Nephron (organoid): Measurements from ENCODE around the gene PARVA.

Experiments
- H3K27ac Mint-ChIP-seq, 3 experiments: 2 replicates each; pipeline ENCODE4 v1.8.0; 2020; ENCODE audit warnings: mixed read lengths in 3 of 3, mild to moderate bottlenecking in 2 of 3, moderate library complexity in 1 of 3
- H3K27me3 Mint-ChIP-seq: 2 replicates; pipeline ENCODE4 v1.8.0; 2021; ENCODE audit warnings: low read depth, mild to moderate bottlenecking, moderate library complexity, mixed read lengths
- H3K36me3 Mint-ChIP-seq: 2 replicates; pipeline ENCODE4 v1.8.0; 2020; ENCODE audit warnings: low read depth, mixed read lengths
- H3K4me1 Mint-ChIP-seq: 2 replicates; pipeline ENCODE4 v1.8.0; 2020; ENCODE audit warnings: mixed read lengths
- H3K4me3 Mint-ChIP-seq, 3 experiments: 2 replicates each; pipeline ENCODE4 v1.8.0; 2020; ENCODE audit warnings: mild to moderate bottlenecking in 3 of 3, mixed read lengths in 3 of 3, moderate library complexity in 2 of 3
- H3K9me3 Mint-ChIP-seq: 2 replicates; pipeline ENCODE4 v1.8.0; 2020; ENCODE audit warnings: mixed read lengths
- TF ChIP-seq, protein P1 (sequence below), 3 experiments: fragments of 200-600 bp; sonication (generic); IDR thresholded peaks; one replicate each; pipeline ENCODE4 v1.5.0; 2021; ENCODE audit warnings: antibody characterized with exemption in 3 of 3; ENCODE audit not compliant: unreplicated experiment in 3 of 3

Gene PARVA

GRCh38 chr11:12534549-12534948 is 157.2 kb downstream of the PARVA start:
- TF ChIP-seq, protein P1, sequence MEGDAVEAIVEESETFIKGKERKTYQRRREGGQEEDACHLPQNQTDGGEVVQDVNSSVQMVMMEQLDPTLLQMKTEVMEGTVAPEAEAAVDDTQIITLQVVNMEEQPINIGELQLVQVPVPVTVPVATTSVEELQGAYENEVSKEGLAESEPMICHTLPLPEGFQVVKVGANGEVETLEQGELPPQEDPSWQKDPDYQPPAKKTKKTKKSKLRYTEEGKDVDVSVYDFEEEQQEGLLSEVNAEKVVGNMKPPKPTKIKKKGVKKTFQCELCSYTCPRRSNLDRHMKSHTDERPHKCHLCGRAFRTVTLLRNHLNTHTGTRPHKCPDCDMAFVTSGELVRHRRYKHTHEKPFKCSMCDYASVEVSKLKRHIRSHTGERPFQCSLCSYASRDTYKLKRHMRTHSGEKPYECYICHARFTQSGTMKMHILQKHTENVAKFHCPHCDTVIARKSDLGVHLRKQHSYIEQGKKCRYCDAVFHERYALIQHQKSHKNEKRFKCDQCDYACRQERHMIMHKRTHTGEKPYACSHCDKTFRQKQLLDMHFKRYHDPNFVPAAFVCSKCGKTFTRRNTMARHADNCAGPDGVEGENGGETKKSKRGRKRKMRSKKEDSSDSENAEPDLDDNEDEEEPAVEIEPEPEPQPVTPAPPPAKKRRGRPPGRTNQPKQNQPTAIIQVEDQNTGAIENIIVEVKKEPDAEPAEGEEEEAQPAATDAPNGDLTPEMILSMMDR (IDR thresholded peaks at IDR 0.05; ENCODE audit: unreplicated experiment in 3 of 3), result no peak
- H3K36me3 Mint-ChIP-seq, result peaks cover 18% of the 10 kb centered on the region
- no peak overlapping the region for H3K27ac Mint-ChIP-seq
- no peak overlapping the region for H3K4me3 Mint-ChIP-seq
- H3K27me3 Mint-ChIP-seq, result no peaks in the 10 kb centered on the region
- peaks cover 8% of the 10 kb centered on the region for H3K4me1 Mint-ChIP-seq
- no peaks in the 10 kb centered on the region for H3K9me3 Mint-ChIP-seq

DNA sequence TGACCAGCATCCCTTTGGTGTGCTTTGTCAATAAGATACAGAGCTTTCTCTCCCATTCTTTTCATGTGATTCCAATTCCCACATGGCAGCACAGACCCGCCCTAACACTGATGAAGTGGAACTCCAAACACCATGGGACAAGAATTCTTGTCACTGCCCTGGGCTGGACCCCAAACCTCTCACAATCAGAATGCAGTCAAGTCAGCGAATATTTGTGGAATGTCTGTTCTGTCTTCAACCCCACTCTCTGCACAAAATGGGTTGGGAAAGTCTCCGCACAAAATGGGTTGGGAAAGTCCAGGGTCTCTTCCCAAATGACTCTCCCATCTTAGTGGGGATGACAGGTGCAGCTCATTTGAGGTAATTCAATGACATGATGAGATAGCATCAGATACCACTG is 157.9 kb downstream of the PARVA start:
- peaks cover 16% of the 10 kb centered on the region for H3K36me3 Mint-ChIP-seq
- H3K27me3 Mint-ChIP-seq, result no peaks in the 10 kb centered on the region
- H3K4me3 Mint-ChIP-seq, result no peak overlapping the region
- H3K9me3 Mint-ChIP-seq, result no peaks in the 10 kb centered on the region
- H3K27ac Mint-ChIP-seq, result no peak overlapping the region
- peaks cover 14% of the 10 kb centered on the region for H3K4me1 Mint-ChIP-seq
- TF ChIP-seq, protein P1 (IDR thresholded peaks at IDR 0.05; ENCODE audit: unreplicated experiment in 3 of 3), result no peak

DNA sequence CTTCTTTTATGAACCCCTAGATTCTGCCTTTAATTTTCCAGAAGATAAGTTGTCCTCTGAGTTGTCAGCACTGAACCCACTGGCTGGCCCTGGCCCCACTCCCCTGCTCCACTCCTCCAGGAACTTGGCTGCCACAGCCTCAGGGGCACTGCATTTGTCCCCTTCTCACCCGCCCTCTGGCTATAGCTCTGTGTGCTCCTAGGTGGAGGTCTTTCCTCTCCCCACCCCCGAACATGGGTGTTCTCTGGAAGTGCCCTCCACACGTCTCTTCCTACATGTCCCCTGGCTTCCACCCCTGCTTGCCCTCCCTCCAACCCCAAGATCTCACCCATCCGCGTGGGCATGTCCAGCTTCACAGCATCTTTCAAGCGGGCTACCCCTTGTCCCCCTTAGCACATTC is 159.2 kb downstream of the PARVA start:
- H3K36me3 Mint-ChIP-seq, result peaks cover 13% of the 10 kb centered on the region
- H3K9me3 Mint-ChIP-seq, result no peaks in the 10 kb centered on the region
- peaks cover 27% of the 10 kb centered on the region for H3K4me1 Mint-ChIP-seq
- no peak overlapping the region for H3K4me3 Mint-ChIP-seq
- no peaks in the 10 kb centered on the region for H3K27me3 Mint-ChIP-seq
- TF ChIP-seq, protein P1 (IDR thresholded peaks at IDR 0.05; ENCODE audit: unreplicated experiment in 3 of 3), result no peak
- H3K27ac Mint-ChIP-seq, result no peak overlapping the region

- Mint-ChIP-seq H3K36me3 (peaks cover 5% of the 10 kb centered on the region), H3K9me3 (no peaks in the 10 kb centered on the region), H3K4me3 (no peak overlapping the region), H3K27me3 (no peaks in the 10 kb centered on the region), H3K27ac (no peak overlapping the region), H3K4me1 (peaks cover 35% of the 10 kb centered on the region)
- TF ChIP-seq, protein P1 (IDR thresholded peaks at IDR 0.05; ENCODE audit: unreplicated experiment in 3 of 3), result no peak
Measured at GRCh38 chr11:12537778-12538401, 160.5 kb downstream of the PARVA start.

- no peaks in the 10 kb centered on the region for H3K27me3 Mint-ChIP-seq
- peaks cover 36% of the 10 kb centered on the region for H3K4me1 Mint-ChIP-seq
- H3K36me3 Mint-ChIP-seq, result no peaks in the 10 kb centered on the region
- H3K9me3 Mint-ChIP-seq, result no peaks in the 10 kb centered on the region
- TF ChIP-seq, protein P1 (IDR thresholded peaks at IDR 0.05; ENCODE audit: unreplicated experiment in 3 of 3), result no peak
- no peak overlapping the region for H3K4me3 Mint-ChIP-seq
- H3K27ac Mint-ChIP-seq, result peak overlapping the region in 2 of 3 experiments; percentile 24 to 33
Measured at GRCh38 chr11:12538889-12539421, 161.6 kb downstream of the PARVA start.

- H3K27me3 Mint-ChIP-seq, result no peaks in the 10 kb centered on the region
- no peaks in the 10 kb centered on the region for H3K9me3 Mint-ChIP-seq
- H3K27ac Mint-ChIP-seq, result peak overlapping the region in 2 of 3 experiments; percentile 80 to 85
- H3K4me3 Mint-ChIP-seq, result no peak overlapping the region
- TF ChIP-seq, protein P1 (IDR thresholded peaks at IDR 0.05; ENCODE audit: unreplicated experiment in 3 of 3), result no peak
- H3K4me1 Mint-ChIP-seq, result peaks cover 36% of the 10 kb centered on the region
- H3K36me3 Mint-ChIP-seq, result no peaks in the 10 kb centered on the region
Measured at GRCh38 chr11:12539572-12539971, 162.2 kb downstream of the PARVA start.
